ENCODE data around the gene PTK7.

- TF ChIP-seq SUZ12 (IDR thresholded peaks at IDR 0.05; ENCODE audit: extremely low read depth, insufficient read depth, insufficient read length) (no peak), YY1 (IDR thresholded peaks at IDR 0.05; ENCODE audit: insufficient read depth, insufficient read length) (no peak)
Measured at GRCh38 chr6:43043310-43043709, 32.8 kb upstream of the PTK7 start.
